ENCODE measurements around the gene SPDYE8. TPM values are rescaled to one million over a fixed set of nuclear protein-coding genes. Genes with fewer than 3 reads are reported as not detected.
"Not testable (repeated sequence)": the region's sequence is repeated elsewhere in the genome, so short reads cannot be mapped to it uniquely, and the experiment has no call there.

Gene SPDYE8, protein sequence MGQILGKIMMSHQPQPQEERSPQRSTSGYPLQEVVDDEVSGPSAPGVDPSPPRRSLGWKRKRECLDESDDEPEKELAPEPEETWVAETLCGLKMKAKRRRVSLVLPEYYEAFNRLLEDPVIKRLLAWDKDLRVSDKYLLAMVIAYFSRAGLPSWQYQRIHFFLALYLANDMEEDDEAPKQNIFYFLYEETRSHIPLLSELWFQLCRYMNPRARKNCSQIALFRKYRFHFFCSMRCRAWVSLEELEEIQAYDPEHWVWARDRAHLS
- not detected for total RNA-seq

DNA sequence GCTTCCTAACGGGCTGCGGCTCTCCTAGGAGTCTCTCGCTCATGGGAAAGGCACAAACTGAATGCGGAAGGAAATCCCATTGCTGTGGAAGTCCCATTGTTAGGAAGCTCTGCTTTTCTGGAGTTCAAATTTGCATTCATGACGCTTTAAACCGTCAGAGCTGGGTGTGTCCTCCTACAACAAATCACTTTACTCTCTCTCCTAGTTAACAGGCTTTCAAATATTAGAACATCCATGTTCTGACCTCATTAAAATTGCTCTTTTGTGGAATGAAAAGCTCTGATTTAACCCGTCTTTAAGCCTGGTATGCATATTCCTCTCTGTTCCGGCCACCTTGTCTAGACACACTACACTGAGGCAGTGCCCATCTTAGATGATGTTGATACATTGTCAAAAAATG lies at the start of gene SPDYE8:
TSS of gene SPDYE8 (minus strand) at position 101 of the 400 bp plus-strand sequence. CDS start 1,800 bp downstream, outside the sequence.
- not testable (repeated sequence) for H3K9me3 Mint-ChIP-seq; ATAC-seq (replicated peaks in 1 of 2); H3K4me3 Mint-ChIP-seq; DNase-seq; H3K36me3 Mint-ChIP-seq (ENCODE audit: insufficient read depth in 2 of 2); H3K27me3 Mint-ChIP-seq (ENCODE audit: low read depth); H3K4me1 Mint-ChIP-seq (ENCODE audit: low read depth); H3K27ac Mint-ChIP-seq

DNA sequence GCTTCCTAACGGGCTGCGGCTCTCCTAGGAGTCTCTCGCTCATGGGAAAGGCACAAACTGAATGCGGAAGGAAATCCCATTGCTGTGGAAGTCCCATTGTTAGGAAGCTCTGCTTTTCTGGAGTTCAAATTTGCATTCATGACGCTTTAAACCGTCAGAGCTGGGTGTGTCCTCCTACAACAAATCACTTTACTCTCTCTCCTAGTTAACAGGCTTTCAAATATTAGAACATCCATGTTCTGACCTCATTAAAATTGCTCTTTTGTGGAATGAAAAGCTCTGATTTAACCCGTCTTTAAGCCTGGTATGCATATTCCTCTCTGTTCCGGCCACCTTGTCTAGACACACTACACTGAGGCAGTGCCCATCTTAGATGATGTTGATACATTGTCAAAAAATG lies 28.2 kb upstream of the SPDYE8 start, which contains the start of gene SPDYE11:
TSS of gene SPDYE11 (minus strand) at position 101 of the 400 bp plus-strand sequence. CDS start 1,800 bp downstream, outside the sequence.
- ATAC-seq (replicated peaks in 1 of 2); H3K9me3 Mint-ChIP-seq: not testable (repeated sequence)

DNA sequence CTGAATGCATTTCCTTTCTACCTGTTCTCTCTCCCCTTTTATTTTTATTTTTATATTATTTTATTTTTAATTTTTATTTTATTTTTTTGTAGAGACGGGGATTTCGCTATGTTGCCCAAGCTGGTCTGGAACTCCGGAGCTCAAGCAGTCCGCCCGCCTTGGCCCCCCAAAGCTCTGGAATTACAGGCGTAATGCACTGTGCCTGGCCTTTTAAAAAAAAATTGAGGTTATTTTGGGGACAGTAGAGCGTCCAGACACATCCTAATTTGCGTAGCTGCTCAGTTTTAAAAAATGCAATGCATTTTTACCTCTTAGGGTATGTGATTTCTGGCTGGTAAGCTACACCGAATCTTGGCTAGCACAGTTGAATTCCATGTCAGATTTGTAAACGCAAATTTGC lies 23.1 kb downstream of the SPDYE8 start:
- not testable (repeated sequence) for H3K36me3 Mint-ChIP-seq (ENCODE audit: insufficient read depth in 2 of 2); H3K27me3 Mint-ChIP-seq (ENCODE audit: low read depth); ATAC-seq (replicated peaks in 1 of 2); DNase-seq; H3K4me1 Mint-ChIP-seq (ENCODE audit: low read depth); H3K27ac Mint-ChIP-seq; H3K9me3 Mint-ChIP-seq
- H3K4me3 Mint-ChIP-seq = peak overlapping the region in 1 of 2 donors; percentile 47

More for the DNA sequence above, 28.2 kb upstream of the SPDYE8 start, which contains the start of gene SPDYE11:
- not testable (repeated sequence) for DNase-seq; H3K36me3 Mint-ChIP-seq (ENCODE audit: insufficient read depth in 2 of 2); H3K27ac Mint-ChIP-seq; H3K4me3 Mint-ChIP-seq; H3K27me3 Mint-ChIP-seq (ENCODE audit: low read depth); H3K4me1 Mint-ChIP-seq (ENCODE audit: low read depth)

DNA sequence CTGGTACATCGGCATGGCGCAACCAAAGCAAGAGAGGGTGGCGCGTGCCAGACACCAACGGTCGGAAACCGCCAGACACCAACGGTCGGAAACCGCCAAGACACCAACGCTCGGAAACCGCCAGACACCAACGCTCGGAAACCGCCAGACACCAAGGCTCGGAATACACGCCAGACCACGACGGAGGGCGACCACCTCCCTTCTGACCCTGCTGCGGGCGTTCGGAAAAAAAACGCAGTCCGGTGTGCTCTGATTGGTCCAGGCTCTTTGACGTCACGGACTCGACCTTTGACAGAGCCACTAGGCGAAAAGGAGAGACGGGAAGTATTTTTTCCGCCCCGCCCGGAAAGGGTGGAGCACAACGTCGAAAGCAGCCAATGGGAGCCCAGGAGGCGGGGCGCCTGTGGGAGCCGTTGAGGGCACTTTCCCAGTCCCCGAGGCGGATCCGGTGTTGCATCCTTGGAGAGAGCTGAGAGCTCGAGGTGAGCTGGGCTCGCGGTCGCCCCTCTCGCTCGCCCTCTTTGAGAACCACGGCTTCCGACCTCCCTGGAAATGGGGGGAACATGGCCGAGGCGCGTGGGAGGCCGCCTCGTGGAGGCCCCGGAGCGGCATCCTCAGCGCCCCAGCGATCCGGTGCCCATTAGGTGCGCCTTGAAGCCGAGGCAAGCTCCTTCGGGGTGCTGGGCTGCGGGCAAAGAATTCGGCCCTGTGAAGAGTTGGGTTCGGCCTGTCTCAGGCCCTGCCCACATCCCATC lies 23.7 kb downstream of the SPDYE8 start:
- ATAC-seq (replicated peaks in 1 of 2) (peak; percentile 92 to 93), DNase-seq (peak; percentile 91 to 95)
- H3K4me1 Mint-ChIP-seq (ENCODE audit: low read depth); H3K27me3 Mint-ChIP-seq (ENCODE audit: low read depth); H3K36me3 Mint-ChIP-seq (ENCODE audit: insufficient read depth in 2 of 2); H3K9me3 Mint-ChIP-seq: not testable (repeated sequence)
- peak overlapping the region; percentile 86 for H3K4me3 Mint-ChIP-seq
- H3K27ac Mint-ChIP-seq = peak overlapping the region; percentile 91

DNA sequence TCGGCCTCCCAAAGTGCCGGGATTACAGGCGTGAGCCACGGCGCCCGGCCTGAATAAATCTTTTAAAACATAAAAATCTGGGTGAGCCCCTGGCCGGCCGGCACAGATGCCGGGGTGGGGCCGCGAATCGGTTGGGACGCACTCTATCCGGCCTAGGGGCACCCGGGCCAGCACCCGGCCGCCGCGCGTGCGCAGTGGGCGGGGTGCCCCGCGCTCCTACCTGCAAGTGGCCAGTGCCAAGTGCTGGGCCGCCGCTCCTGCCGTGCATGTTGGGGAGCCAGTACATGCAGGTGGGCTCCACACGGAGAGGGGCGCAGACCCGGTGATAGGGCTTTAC lies 24.2 kb downstream of the SPDYE8 start:
- Mint-ChIP-seq H3K27ac (peak overlapping the region; percentile 91), H3K4me3 (peak overlapping the region; percentile 86)
- ATAC-seq (replicated peaks in 1 of 2) (peak; percentile 83 to 88), DNase-seq (peak; percentile 77 to 85)
- not testable (repeated sequence) for H3K4me1 Mint-ChIP-seq (ENCODE audit: low read depth); H3K27me3 Mint-ChIP-seq (ENCODE audit: low read depth); H3K36me3 Mint-ChIP-seq (ENCODE audit: insufficient read depth in 2 of 2); H3K9me3 Mint-ChIP-seq

DNA sequence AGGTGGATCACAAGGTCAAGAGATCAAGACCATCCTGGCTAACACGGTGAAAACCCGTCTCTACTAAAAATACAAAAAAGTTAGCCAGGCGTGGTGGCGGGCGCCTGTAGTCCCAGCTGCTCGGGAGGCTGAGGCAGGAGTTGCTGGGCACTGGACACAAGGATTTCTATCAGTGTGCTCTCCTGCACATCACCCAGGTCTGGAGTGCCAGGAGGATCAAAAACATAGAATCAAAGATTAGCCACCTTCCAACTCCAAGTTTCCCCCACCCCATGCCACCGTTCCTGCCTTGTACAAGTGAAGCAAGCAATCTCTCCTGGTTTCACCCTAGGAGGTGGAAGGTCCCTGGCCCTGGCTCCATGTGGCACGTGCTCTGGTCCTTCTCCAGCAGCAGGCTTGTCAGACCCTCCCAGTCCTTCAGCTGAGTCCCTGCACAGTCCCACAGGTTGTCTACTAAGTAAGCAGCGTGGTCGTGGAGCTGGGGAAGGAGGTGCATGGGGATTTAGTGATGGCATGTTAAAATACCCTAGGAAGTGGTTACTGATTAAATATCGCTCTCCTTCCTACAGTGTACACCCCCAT lies 31.6 kb downstream of the SPDYE8 start:
- H3K4me1 Mint-ChIP-seq (ENCODE audit: low read depth); H3K4me3 Mint-ChIP-seq; H3K36me3 Mint-ChIP-seq (ENCODE audit: insufficient read depth in 2 of 2); H3K27ac Mint-ChIP-seq; ATAC-seq (replicated peaks in 1 of 2); H3K9me3 Mint-ChIP-seq; DNase-seq; H3K27me3 Mint-ChIP-seq (ENCODE audit: low read depth): not testable (repeated sequence)

DNA sequence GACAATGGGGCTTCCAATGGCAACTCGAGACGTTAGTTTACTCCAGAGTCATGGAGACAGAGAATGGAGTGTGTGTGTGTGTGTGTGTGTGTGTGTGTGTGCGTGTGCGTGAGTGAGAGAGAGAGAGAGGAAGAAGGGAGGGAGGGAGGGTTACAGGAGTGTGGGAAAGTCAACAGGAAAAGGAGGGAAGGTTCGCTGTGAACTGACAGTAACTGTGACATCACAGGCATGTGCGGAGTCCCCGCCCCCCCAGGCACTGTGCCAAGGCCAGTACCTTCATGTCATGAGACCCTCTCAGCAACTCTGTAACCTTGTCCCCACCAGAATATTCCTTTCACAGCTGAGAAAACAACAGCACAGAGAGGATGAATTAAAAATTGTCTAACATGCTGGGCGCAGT lies 32.1 kb downstream of the SPDYE8 start:
- not testable (repeated sequence) for H3K4me3 Mint-ChIP-seq; H3K27me3 Mint-ChIP-seq (ENCODE audit: low read depth); H3K27ac Mint-ChIP-seq; H3K4me1 Mint-ChIP-seq (ENCODE audit: low read depth); ATAC-seq (replicated peaks in 1 of 2); H3K36me3 Mint-ChIP-seq (ENCODE audit: insufficient read depth in 2 of 2); H3K9me3 Mint-ChIP-seq; DNase-seq

DNA sequence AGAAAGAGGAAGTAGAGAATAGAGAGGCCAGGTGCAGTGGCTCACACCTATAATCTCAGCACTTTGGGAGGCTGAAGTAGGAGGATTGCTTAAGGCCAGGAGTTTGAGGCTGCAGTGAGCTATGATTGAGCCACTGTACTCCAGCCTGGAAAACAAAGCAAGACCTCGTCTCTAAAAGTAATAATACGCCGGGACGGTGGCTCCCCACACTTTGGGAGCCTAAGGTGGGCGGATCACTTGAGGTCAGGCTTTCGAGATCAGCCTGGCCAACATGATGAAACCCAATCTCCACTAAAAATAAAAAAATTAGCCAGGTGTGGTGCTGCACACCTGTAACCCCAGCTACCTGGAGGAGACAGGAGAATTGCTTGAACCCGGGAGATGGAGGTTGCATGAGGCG lies 34.1 kb downstream of the SPDYE8 start:
- H3K4me3 Mint-ChIP-seq; H3K27ac Mint-ChIP-seq; H3K4me1 Mint-ChIP-seq (ENCODE audit: low read depth); DNase-seq; H3K9me3 Mint-ChIP-seq; H3K27me3 Mint-ChIP-seq (ENCODE audit: low read depth); H3K36me3 Mint-ChIP-seq (ENCODE audit: insufficient read depth in 2 of 2); ATAC-seq (replicated peaks in 1 of 2): not testable (repeated sequence)

DNA sequence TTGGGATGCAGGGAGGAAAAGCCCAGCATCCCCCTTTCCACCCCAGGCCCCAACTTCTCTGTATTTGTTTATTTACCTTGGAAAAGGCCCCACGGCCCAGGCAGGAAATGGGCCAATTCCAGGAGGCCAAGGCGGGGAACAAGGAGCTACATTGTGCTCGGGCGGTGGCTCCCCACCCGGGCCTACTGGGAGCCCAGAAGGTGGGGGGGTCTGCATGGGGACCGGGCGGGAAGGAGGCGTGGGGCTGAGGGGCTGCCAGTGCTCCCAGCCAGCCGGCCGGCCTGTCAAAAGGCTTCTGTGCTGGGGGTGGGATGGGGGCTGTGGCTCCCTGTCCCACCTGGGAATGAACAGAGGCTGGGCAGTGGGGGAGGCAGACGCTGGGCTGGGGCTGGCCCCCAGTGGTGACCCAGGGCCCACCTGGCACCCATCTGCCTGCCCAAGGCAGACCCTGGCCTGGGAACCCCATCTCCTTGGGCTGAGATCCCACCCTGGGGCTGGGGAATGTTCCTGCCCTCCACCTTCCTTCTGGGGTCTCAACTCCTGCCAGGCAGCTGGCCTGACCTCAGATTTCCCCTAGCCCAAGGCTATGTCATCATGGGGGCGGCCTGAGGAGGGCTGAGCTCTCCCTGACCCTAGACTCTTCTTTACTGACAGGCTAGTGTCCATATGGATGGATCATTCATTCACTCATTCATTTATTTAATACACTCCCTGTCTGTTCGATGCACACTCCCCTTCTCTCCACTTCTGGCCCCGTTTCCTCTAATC lies 39.2 kb downstream of the SPDYE8 start:
- not testable (repeated sequence) for H3K4me3 Mint-ChIP-seq; H3K9me3 Mint-ChIP-seq; DNase-seq; H3K27me3 Mint-ChIP-seq (ENCODE audit: low read depth); H3K36me3 Mint-ChIP-seq (ENCODE audit: insufficient read depth in 2 of 2); H3K4me1 Mint-ChIP-seq (ENCODE audit: low read depth); H3K27ac Mint-ChIP-seq
- peak; percentile 18 to 35 for ATAC-seq (replicated peaks in 1 of 2)

DNA sequence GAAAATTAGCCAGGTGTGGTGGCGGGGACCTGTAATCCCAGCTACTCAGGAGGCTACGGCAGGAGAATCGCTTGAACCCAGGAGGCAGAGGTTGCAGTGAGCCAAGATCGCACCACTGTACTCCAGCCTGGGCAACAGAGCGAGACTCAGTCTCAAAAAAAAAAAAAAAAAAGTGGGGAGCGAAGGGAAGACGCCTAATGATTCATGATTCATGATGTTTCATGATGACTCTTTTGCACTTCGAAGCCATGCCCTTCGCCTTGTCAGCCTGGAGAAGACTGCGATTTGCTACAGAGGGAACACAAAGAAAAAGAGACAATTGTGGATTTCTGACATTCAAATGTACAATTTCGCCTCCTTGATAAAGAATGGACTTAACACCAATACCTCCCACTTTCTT lies 47.5 kb downstream of the SPDYE8 start:
- not testable (repeated sequence) for H3K27me3 Mint-ChIP-seq (ENCODE audit: low read depth); H3K4me3 Mint-ChIP-seq; ATAC-seq (replicated peaks in 1 of 2); H3K27ac Mint-ChIP-seq; DNase-seq; H3K36me3 Mint-ChIP-seq (ENCODE audit: insufficient read depth in 2 of 2); H3K9me3 Mint-ChIP-seq; H3K4me1 Mint-ChIP-seq (ENCODE audit: low read depth)

DNA sequence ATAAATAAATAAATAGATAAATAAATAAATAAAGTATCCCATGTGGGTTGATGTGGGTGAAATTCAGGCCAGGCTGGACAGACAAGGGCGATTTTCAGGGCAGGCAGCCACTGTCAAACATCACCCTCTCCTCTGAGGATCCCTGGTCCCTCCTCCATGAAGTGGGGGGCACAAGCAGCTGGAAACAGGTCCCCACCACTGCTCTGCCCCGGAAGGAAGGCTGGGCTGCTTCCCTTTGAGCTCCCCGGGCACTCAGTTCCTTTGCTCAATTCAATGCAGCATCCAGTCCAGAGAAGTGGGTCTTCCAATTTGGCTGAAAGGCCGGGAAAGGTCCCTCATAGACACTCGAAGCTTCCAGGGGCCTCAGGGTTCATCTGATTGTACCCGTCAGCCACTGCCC lies 49.2 kb downstream of the SPDYE8 start:
- H3K9me3 Mint-ChIP-seq; H3K27me3 Mint-ChIP-seq (ENCODE audit: low read depth); ATAC-seq (replicated peaks in 1 of 2); H3K27ac Mint-ChIP-seq; DNase-seq; H3K4me3 Mint-ChIP-seq; H3K36me3 Mint-ChIP-seq (ENCODE audit: insufficient read depth in 2 of 2); H3K4me1 Mint-ChIP-seq (ENCODE audit: low read depth): not testable (repeated sequence)

DNA sequence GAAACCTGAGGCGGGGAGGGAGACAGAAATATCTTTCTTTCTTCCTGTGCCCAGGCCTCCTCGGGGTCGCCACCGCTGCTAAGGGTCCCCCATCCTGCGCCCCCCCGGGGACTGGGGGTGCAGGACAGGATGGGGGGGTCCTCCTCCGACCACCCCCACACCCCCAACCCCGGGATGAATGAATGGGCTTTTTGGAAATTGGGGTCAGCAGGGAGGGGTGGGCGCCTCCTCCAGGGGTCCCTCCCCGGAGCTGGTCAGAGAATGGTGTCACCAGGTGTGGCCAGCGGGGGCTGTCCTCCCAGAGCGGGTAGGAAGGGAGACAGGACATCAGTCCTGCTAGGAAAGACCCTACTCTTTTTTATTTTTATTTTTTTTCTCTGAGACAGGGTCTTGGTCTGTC lies 53.1 kb downstream of the SPDYE8 start:
- not testable (repeated sequence) for H3K36me3 Mint-ChIP-seq (ENCODE audit: insufficient read depth in 2 of 2); H3K27ac Mint-ChIP-seq

More for the DNA sequence above, 53.1 kb downstream of the SPDYE8 start:
- not testable (repeated sequence) for H3K9me3 Mint-ChIP-seq; DNase-seq; H3K4me3 Mint-ChIP-seq; ATAC-seq (replicated peaks in 1 of 2); H3K4me1 Mint-ChIP-seq (ENCODE audit: low read depth); H3K27me3 Mint-ChIP-seq (ENCODE audit: low read depth)

Measured in activated T-cell treated with anti-CD3 and anti-CD28 coated beads, Interleukin-2, amount 50 U/mL, for 72 hours (primary cell).